Uterus (tissue), 2 donors: ENCODE data around the gene AK4.

Source experiments
- CTCF ChIP-seq, 4 experiments: fragments of 200-600 bp in 2 of 4; fragments of 450-650 bp in 2 of 4; sonication (generic) in 2 of 4; IDR thresholded peaks; one replicate each; pipeline ENCODE4 v1.5.1; 2016 to 2019; ENCODE audit warnings: antibody characterized with exemption in 4 of 4, mild to moderate bottlenecking in 2 of 4, moderate library complexity in 1 of 4
- POLR2A ChIP-seq, 2 donors: fragments of 450-650 bp; IDR thresholded peaks; one replicate each; pipeline ENCODE4 v1.6.1; 2016; ENCODE audit warnings: antibody characterized with exemption in 2 of 2, mild to moderate bottlenecking in 1 of 2, moderate library complexity in 1 of 2

DNA sequence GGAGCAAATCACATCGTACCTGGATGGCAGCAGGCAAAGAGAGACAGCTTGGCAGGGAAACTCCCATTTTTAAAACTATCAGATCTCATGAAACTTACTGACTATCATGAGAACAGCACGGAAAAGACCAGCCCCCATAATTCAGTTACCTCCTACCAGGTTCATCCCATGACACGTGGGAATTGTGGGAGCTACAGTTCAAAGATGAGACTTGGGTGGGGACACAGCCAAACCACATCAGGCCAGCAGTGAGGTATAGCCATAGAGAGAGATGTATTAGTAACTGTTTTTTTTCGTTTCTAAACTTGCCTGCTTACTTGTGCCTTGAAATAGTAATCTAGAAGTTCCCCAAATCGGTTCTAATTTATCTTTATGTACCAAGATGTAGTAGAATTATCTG lies 48.9 kb downstream of the AK4 start:
- no peak for TF ChIP-seq POLR2A (IDR thresholded peaks at IDR 0.05)
- no peak for TF ChIP-seq CTCF (IDR thresholded peaks at IDR 0.05)
